GM18526 (cell line): ENCODE results near the gene ATXN2.
A peak's percentile ranks its signal among the peaks of the same experiment; 100 is the strongest.

ENCODE experiments used
- POLR2A ChIP-seq: IDR thresholded peaks from 3 replicates; pipeline ENCODE4 v1.6.1; 2011; ENCODE audit not compliant: insufficient read length; ENCODE audit errors: extremely low read depth

ATXN2 gene

DNA sequence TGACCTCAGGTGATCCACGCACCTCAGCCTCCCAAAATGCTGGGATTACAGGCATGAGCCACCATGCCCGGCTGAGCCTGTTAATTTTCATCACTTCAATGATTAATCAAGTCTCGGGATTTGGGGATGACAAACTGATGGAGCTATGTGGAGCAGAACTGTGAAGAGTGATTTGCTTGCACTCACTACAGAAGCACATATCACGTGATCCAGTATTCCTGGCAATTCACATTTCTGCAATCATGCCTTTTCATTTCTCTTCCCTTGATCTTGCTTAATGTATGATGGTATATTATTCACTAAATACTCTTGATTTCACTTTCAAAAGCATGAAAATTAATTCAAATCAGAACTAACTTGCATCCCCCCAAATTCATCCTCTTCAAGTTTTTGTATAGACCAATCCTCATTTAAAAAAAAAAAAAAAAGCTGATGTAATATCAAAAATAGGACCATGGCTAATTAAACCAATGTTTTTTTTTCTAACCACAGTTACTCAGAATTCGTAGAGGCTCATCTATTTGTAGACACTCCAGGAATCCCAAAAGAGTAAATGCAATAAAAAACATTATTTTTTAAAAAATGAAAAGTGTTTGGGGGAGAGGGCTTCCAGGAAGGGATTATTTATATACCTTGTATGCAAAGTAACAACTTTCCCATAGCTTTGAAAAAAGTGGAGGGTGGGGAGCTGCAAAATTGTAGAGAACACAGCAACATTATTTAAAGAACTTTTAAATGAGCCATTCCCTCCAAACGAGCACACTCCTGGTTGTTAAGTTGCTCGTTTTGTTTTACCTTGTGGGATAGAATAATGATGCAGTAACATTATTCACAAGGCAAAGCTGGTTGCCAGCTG, 7.0 kb upstream of the ATXN2 start:
- no peak for TF ChIP-seq POLR2A

GRCh38 chr12:111602348-111602747, 3.2 kb upstream of the ATXN2 start:
- TF ChIP-seq POLR2A: no peak

DNA sequence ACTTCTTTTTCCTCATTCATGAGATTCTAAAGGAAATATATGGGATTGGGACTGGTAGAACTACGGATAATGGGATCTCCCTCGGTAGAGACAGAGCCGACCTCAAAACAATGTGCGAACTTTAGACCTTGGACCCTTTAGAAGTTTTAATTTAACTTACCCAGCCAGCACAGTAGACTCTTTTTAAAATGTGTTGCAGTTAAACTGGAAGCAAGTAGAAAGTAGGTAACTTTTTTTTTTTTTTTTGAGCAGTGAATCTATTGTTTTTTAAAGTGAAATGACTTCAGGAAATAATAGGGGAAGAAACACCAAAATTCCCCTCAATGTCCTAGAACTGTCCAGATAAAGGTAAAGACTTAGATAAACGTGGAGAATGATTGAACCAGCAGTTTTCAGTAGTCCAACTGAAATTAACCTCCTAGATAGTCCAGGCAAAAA, 1.1 kb upstream of the ATXN2 start:
- no peak for TF ChIP-seq POLR2A

DNA sequence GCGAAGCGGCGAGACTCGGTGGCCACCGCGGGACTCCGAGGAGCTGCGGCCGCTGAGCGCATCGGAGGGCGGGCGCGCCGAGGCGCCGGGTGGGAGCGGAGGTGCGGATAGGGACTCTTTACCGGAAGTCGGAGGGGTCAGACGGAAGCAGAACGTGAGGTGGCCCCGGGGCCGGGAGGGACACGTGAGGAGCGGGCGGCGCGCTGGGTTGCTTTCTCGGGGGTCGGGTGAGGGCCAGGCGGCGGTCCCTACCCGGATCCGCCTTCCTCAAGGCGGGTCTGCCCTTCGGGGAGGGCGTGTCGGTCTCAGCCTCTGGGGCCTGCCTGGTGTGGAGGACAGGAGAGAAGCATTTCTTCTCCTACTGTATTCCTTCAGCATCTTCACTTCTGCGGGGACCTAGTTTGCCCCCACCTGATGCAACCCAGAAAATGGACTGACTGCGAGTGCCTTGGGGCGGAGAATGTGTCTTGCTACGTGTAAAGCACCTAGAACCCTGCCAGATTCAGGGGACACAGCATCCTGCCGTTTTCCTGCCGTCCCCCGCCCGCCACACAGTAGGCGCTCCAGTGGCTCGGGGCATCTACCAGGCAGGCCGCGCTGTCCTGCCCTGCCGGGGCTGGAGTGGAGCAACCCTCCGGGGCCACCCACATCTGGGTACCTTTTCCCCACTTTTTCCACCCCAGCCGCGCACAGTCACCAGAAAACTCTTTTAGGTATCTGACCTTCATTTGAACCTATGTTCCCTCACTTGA, 514 bp upstream of the ATXN2 start:
- TF ChIP-seq POLR2A: peak; percentile 93

GRCh38 chr12:111597831-111598636, 1.1 kb downstream of the ATXN2 start:
- no peak for TF ChIP-seq POLR2A

- TF ChIP-seq POLR2A: no peak
These were observed 1.9 kb downstream of the ATXN2 start for GRCh38 chr12:111596985-111597830.

- TF ChIP-seq POLR2A: no peak
These were observed 8.6 kb downstream of the ATXN2 start for GRCh38 chr12:111590552-111590951.

- no peak for TF ChIP-seq POLR2A
These were observed 9.5 kb downstream of the ATXN2 start for GRCh38 chr12:111589601-111590000.

DNA sequence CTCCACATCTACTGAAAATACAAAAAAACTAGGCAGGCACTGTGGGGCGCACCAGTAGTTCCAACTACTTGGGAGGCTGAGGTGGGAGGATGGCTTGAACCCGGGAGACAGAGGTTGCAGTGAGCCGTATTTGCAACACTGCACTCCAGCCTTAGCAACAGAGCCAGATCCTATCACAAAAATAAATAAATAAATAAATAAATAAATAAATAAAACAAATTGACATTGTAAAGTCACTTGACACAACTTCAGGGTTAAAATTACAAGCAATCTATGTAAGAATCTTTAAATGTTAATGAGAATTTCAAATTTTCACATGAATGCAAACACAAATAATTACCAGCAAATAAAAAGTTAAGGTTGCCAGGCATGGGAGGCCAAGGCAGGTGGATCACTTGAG, 11.1 kb downstream of the ATXN2 start:
- no peak for TF ChIP-seq POLR2A

- no peak for TF ChIP-seq POLR2A
These were observed 12.1 kb downstream of the ATXN2 start for GRCh38 chr12:111586986-111587385.

DNA sequence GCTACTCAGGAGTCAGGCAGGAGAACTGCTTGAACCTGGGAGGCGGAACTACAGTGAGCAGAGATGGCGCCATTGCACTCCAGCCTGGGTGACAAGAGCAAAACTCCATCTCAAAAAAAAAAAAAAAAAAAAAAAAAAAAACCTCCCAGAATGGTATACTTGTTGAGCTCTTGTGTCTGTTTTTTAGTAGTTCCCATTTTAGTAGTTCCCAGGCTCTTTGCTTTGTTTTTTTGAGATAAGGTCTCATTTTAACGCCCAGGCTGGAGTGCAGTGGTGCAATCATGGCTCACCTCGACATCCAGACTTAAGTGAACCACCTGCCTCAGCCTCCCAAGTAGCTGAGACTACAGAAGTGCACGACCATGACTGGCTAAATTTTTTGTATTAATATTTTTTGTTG, 13.4 kb downstream of the ATXN2 start:
- TF ChIP-seq POLR2A: no peak

- no peak for TF ChIP-seq POLR2A
These were observed 14.2 kb downstream of the ATXN2 start for GRCh38 chr12:111584959-111585358.

- no peak for TF ChIP-seq POLR2A
These were observed 16.9 kb downstream of the ATXN2 start for GRCh38 chr12:111582133-111582747.
